DND-41 (cell line): ENCODE measurements around the gene GABBR2.

Experiments used
- CTCF ChIP-seq: IDR thresholded peaks from 2 replicates; pipeline ENCODE4 v1.5.1; 2012; ENCODE audit warnings: borderline replicate concordance, low read length, moderate library complexity, mild to moderate bottlenecking; ENCODE audit not compliant: poor library complexity, severe bottlenecking; ENCODE audit errors: extremely low read depth
- EZH2 ChIP-seq: IDR thresholded peaks from 3 replicates; pipeline ENCODE4 v1.6.1; 2012; ENCODE audit warnings: borderline replicate concordance, low read depth, mild to moderate bottlenecking, moderate library complexity, low read length, inconsistent platforms; ENCODE audit not compliant: severe bottlenecking

- TF ChIP-seq CTCF (no peak), EZH2 (no peak)
Measured at GRCh38 chr9:98547606-98548005, 161.1 kb downstream of the GABBR2 start.
